T-helper 2 cell treated with Interferon-gamma antibody and Interleukin-4, amounts not matched to agents 100 ng/mL and 5 ng/mL, for 36 hours (primary cell): ENCODE results near the gene RPL35A. TPM values are rescaled to one million over a fixed set of nuclear protein-coding genes. Genes with fewer than 3 reads are reported as not detected.
"Not testable (repeated sequence)": the region's sequence is repeated elsewhere in the genome, so short reads cannot be mapped to it uniquely, and the experiment has no call there.

Experiments used
- intact Hi-C: fragments of 100-400 bp; cut with micrococcal nuclease; formaldehyde crosslinking; loops from one replicate; pipeline ENCODE4 v1.15.1; 2023
- total RNA-seq: library from RNA; stranded (reverse); gene quantifications from 2 replicates; pipeline ENCODE4 v1.2.3, GENCODE V29; 2022

Gene RPL35A
- total RNA-seq, 1 donor from 2014 or later: 1,079 TPM

DNA sequence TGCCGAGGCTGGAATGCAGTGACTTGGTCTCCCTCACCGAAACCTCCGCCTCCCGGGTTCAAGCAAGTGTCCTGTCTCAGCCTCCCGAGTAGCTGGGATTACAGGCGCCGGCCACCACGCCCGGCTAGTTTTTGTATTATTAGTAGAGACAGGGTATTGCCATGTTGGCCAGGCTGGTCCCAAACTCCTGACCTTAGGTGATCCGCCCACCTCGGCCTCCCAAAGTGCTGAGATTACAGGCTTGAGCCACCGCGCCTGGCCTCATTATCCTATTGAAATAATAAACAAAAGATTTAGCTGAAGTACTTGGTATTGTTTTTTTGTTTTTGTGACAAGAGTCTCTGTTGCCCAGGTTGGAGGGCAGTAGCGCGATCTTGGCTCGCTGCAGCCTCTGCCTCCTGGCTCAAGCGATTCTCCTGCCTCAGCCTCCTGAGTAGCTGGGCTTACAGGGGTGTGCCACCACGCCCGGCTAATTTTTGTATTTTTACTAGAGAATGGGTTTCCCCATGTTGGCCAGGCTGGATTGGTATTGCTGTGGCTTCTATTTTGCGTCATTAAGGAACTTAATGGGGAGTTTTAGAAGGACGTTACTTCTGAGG is 1.5 kb downstream of the RPL35A start:
- intact Hi-C loops: loop anchor here (10.0 kb wide), 1 partner anchor 123 kb away; no protein-coding TSS in a partner anchor

- intact Hi-C loops: loop anchor here (10.0 kb wide), 1 partner anchor 122 kb away; no protein-coding TSS in a partner anchor
These were observed 2.5 kb downstream of the RPL35A start for GRCh38 chr3:197952440-197952839.

GRCh38 chr3:197953325-197953724 is 3.3 kb downstream of the RPL35A start:
- intact Hi-C loops: loop anchor here (10.0 kb wide), 1 partner anchor 121 kb away; no protein-coding TSS in a partner anchor

DNA sequence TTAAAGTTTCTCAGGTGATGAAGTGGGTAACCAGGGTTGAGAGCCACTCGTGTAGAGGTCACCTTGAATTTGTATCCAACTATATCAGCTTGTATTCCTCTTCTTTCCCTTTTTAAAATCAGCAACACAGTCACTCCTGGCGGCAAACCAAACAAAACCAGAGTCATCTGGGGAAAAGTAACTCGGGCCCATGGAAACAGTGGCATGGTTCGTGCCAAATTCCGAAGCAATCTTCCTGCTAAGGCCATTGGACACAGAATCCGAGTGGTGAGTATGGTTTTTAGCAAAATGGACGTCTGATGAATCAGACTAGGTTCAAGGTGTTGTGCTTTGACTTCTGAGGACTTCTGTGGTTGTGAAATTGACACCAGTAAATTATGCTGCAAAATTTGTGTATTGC is 3.9 kb downstream of the RPL35A start:
- intact Hi-C loops: loop anchor here (10.0 kb wide), 1 partner anchor 121 kb away; no protein-coding TSS in a partner anchor

DNA sequence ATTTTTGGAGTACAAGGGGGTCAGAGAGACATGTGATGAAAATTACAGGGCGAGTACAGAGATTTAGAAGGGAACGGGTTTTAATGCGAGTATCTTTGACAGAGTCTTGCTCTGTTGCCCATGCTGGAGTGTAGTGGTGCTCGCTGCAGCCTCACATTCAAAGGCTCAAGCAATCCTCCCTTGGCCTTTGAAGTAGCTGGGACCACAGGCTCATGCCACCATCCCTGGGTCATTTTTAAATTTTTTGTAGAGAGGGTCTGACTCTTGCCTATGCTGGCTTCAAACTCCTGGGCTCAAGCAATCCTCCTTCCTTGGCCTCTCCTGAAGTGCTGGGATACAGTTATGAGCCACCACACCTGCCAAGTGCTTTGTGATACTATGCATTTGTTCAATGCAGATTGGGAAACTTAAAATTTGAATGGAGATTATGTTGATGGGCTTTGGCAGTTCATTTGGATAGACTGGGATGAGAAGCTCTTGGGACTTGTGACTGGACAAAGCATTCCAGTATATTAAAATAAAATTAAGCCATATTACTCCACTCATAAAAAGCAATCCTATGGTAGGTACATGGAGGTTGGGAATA is 6.0 kb downstream of the RPL35A start:
- intact Hi-C loops: loop anchor here (10.0 kb wide), 1 partner anchor 119 kb away; no protein-coding TSS in a partner anchor

DNA sequence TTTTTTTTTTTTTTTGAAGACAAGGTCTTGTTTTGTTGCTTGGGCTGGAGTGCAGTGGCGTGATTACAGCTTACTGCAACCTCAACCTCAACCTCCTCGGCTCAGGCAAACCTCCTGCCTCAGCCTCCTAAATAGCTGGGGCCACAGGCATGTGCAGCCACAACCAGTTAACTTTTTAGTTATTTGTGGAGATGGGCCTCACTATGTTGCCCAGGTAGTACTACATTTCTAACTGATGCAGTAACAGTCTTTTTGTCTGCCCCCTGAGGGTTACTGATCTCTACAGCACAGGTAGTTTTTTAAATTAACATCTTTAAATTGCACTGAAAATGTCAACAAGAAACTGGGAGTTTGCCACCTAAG is 6.6 kb downstream of the RPL35A start:
- intact Hi-C loops: loop anchor here (10.0 kb wide), 1 partner anchor 118 kb away; no protein-coding TSS in a partner anchor

- intact Hi-C loops: loop anchor here (10.0 kb wide), 1 partner anchor 117 kb away; no protein-coding TSS in a partner anchor
These were observed 7.8 kb downstream of the RPL35A start for GRCh38 chr3:197957790-197958133.

DNA sequence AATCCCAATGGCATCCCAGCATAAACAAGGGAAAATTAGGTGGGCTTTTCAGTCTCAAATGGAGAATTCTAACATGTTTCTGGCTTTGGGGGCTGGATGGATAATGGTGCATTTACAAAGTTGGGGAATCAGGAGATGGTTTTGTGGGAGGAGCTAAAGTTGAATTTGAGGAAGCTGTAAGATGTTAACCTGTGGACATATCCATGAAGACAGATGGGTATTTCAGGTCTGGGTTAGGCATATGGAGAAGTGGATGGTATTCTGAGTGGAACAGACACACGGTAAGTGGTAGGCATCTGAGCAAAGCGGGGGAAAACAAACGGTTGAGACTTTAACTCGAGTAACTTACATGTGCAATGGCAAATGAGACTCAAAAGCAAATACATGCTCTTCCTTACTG is 8.4 kb downstream of the RPL35A start:
- intact Hi-C loops: loop anchor here (10.0 kb wide), 1 partner anchor 116 kb away; no protein-coding TSS in a partner anchor

- intact Hi-C loops: loop anchor here (10.0 kb wide), 1 partner anchor 116 kb away; no protein-coding TSS in a partner anchor
These were observed 8.9 kb downstream of the RPL35A start for GRCh38 chr3:197958848-197959247.

GRCh38 chr3:197959500-197959890 is 9.5 kb downstream of the RPL35A start:
- intact Hi-C loops: loop anchor here (10.0 kb wide), 1 partner anchor 115 kb away; no protein-coding TSS in a partner anchor

- intact Hi-C loops: loop anchor here (1.0 to 10.0 kb wide), 3 partner anchors 10 to 223 kb away; partner anchors contain the start of genes RPL35A and RUBCN
These were observed 10.1 kb downstream of the RPL35A start, which contains the start of gene LMLN for GRCh38 chr3:197959891-197960693. Gene LMLN, plus strand, starts transcription at chr3:197960217. Its CDS starts 29 bp downstream, at chr3:197960246.

DNA sequence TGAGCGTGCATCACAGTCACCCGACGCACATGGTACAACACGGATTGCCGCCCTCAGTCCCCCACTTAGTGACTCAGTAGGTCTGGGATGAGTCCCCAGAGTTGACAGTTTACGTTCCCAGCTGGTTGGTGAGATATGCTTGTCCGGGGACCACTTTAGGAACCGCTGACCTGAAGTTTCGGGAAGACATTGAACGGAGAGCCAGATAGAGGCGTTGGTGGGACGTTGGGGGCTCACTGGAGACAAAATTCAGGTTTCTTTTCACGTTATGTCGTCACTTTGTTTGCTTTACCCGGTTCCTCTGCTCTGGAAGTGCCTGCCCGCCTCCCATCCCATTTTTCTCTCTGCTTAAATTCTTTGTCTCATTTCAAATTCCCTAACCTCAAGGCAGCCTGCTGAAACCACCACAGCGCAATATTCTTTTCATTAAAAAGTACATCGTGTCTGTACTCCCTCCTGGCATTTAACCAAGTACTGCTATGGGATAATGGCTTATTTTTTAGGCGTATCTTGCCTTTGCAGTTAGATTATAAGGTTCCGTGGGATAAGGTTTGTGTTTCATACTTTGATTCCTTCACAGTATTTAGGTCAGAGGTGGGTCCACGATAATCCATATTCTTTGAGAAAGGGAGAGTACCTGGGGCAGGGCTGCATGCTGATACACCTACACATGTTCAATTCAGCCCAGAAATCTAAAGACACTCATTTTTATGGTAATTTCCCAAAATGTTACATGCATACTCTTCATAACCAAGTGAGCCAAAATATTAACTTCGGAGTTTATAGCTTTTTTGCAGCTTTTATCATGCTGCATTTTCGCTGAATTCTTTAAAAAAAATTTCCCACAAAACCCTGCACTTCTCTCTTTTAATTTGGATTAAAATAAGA is 10.9 kb downstream of the RPL35A start:
- intact Hi-C loops: loop anchor here (1.0 to 5.0 kb wide), 2 partner anchors 11 to 224 kb away; partner anchors contain the start of genes RPL35A and RUBCN

- intact Hi-C loops: loop anchor here (5.0 kb wide), 1 partner anchor 224 kb away; the partner anchor contains the start of gene RUBCN
These were observed 11.6 kb downstream of the RPL35A start for GRCh38 chr3:197961582-197961945.

GRCh38 chr3:197963019-197963637 is 13.1 kb downstream of the RPL35A start:
- intact Hi-C loops: loop anchor here (5.0 kb wide), 1 partner anchor 226 kb away; the partner anchor contains the start of gene RUBCN

- intact Hi-C loops: not testable (repeated sequence)
These were observed 17.5 kb downstream of the RPL35A start for GRCh38 chr3:197967337-197967989.

DNA sequence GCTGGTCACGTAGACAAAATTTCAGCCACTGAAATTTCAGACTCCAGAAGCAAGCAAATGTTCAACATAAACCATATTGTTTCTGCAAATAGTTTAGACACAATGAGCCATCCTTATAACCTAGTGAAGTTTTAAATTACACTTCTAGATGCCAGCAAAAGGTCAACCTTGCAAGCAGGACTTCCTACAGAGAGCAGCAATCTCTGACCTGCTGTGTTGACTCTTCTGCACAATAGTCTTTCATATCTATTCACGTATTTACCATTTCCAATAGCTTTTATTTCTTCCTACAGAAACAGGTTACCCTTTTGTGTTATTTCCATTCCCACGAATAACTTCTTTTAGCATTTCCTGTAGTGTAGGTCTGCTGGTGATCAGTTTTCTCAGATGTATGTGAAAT is 20.6 kb downstream of the RPL35A start:
- intact Hi-C loops: no loop called here

DNA sequence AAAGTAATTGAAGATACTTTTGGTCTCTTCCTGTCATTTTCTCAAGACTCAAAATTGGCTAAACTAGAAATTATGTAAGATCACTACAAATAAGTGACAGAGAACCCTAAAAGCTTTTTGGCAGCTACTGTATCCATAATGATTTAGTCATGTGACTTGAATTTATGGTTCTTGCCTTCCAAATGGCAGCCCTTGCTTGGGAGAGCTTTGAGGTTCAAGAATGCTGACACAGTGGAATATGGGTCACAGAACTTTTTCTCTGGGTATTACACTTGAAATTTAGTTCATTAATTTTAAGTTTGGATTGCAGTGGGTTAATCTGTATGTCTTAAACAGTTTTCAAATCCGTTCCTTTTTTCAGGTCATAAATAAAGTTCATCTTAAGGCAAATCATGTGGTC is 24.0 kb downstream of the RPL35A start:
- intact Hi-C loops: no loop called here

DNA sequence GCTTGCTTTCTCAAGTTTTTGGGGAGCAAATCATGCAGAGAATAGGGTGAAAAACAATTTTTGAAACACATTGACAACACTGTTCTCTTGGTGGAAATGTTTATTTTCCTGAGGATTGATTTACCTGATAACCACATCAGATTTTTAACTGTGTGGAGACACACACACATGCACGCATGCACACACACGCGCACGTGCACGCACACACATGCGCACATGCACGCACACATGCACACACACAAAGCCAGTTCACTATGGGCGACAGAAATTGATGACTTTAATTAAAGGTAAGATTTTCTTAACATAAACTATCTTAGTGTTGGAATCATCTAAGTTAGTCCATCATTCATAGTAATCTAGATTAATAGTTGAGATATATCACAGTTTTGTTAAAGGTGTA is 25.3 kb downstream of the RPL35A start:
- intact Hi-C loops: no loop called here

- intact Hi-C loops: no loop called here
These were observed 33.1 kb downstream of the RPL35A start for GRCh38 chr3:197983076-197983475.

GRCh38 chr3:197989651-197990050 is 39.7 kb downstream of the RPL35A start:
- intact Hi-C loops: no loop called here
